Measurements from ENCODE around the gene PPP2R2D. TPM values are rescaled to one million over a fixed set of nuclear protein-coding genes. Genes with fewer than 3 reads are reported as not detected.

PPP2R2D gene
- total and polyA plus RNA-seq, 8 donors: 15.6 to 96.7 (median 36.9) TPM

GRCh38 chr10:131857156-131858117, 43.4 kb upstream of the PPP2R2D start:
- TF ChIP-seq POLR2AphosphoS5 (IDR thresholded peaks at IDR 0.05) (no peak), POLR2A (IDR thresholded peaks at IDR 0.05) (no peak), EP300 (IDR thresholded peaks at IDR 0.05) (no peak), CTCF (IDR thresholded peaks at IDR 0.05) (no peak)
- Histone ChIP-seq H3K9me3 (no peaks in the 10 kb centered on the region), H3K4me1 (no peaks in the 10 kb centered on the region), H3K27ac (no peak overlapping the region), H3K36me3 (no peaks in the 10 kb centered on the region), H3K27me3 (peaks cover 0 to 73% (median 5%) of the 10 kb centered on the region in 3 donors), H3K4me3 (no peak overlapping the region)
- WGBS, 5 donors: 71 to 84% (median 81%) methylated on average over 26 to 33 of the region's 33 CpGs
- intact Hi-C loops (cut with DNase I; ENCODE audit: low total_unique reads): no loop called here
- no peak for DNase-seq

GRCh38 chr10:131858118-131858515, 42.7 kb upstream of the PPP2R2D start:
- DNase-seq: no peak
- intact Hi-C loops (cut with DNase I; ENCODE audit: low total_unique reads): no loop called here
- H3K4me1 ChIP-seq: no peaks in the 10 kb centered on the region
- peaks cover 0 to 73% (median 5%) of the 10 kb centered on the region in 3 donors for H3K27me3 ChIP-seq
- no peaks in the 10 kb centered on the region for H3K36me3 ChIP-seq
- WGBS, 5 donors: 79 to 87% (median 81%) methylated on average over 9 to 11 of the region's 11 CpGs
- no peak overlapping the region for H3K4me3 ChIP-seq
- TF ChIP-seq EP300 (IDR thresholded peaks at IDR 0.05) (no peak), CTCF (IDR thresholded peaks at IDR 0.05) (no peak), POLR2A (IDR thresholded peaks at IDR 0.05) (no peak), POLR2AphosphoS5 (IDR thresholded peaks at IDR 0.05) (no peak)
- no peak overlapping the region for H3K27ac ChIP-seq
- no peaks in the 10 kb centered on the region for H3K9me3 ChIP-seq

DNA sequence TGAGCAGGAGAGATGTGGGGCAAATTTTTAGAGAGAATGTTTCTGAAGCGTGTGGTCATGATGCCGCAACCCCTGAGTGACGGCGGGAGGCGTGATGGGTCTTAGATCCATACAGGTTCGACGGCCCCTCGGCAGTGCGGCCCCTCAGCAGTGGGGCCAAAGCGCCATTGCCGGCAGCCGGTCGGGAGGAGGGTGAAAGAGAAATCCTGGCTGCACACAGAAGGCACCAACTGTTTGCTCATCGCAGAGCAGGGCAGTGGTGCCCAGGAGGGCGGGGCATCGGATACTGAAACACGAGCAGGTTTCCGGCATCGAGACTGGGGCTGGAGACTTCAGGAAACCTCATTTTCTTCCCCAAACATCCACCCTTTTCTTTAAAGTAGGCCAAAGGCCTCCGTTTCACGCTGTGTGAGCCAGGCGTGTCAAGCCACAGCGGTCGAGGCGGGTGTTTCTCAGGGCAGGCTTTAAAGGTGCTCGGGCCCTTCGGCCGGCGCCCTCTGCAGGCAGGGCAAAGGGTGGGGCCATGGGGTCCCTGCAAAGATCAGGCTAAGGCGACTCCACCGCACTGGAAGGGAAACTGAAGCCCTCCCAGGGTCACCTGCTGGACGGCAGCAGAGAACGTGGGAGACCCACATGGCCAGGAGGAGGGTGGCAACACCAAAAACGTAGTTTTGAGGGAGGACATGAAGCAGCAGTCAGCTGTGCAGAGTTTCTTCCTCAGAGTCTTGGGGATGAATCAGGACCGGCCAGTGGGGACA, 42.0 kb upstream of the PPP2R2D start:
- H3K9me3 ChIP-seq: no peaks in the 10 kb centered on the region
- DNase-seq: no peak
- WGBS, 5 donors: 79 to 88% (median 84%) methylated on average over 28 to 35 of the region's 35 CpGs
- H3K27me3 ChIP-seq: peaks cover 0 to 73% (median 5%) of the 10 kb centered on the region in 3 donors
- intact Hi-C loops (cut with DNase I; ENCODE audit: low total_unique reads): no loop called here
- H3K27ac ChIP-seq: no peak overlapping the region
- no peak overlapping the region for H3K4me3 ChIP-seq
- H3K36me3 ChIP-seq: no peaks in the 10 kb centered on the region
- no peaks in the 10 kb centered on the region for H3K4me1 ChIP-seq
- TF ChIP-seq POLR2AphosphoS5 (IDR thresholded peaks at IDR 0.05): no peak
- no peak for TF ChIP-seq EP300 (IDR thresholded peaks at IDR 0.05)
- TF ChIP-seq CTCF (IDR thresholded peaks at IDR 0.05): no peak
- no peak for TF ChIP-seq POLR2A (IDR thresholded peaks at IDR 0.05)

GRCh38 chr10:131859341-131860020, 41.3 kb upstream of the PPP2R2D start:
- peaks cover 0 to 70% (median 5%) of the 10 kb centered on the region in 3 donors for H3K27me3 ChIP-seq
- H3K27ac ChIP-seq: no peak overlapping the region
- no peak overlapping the region for H3K4me3 ChIP-seq
- no peaks in the 10 kb centered on the region for H3K9me3 ChIP-seq
- H3K36me3 ChIP-seq: no peaks in the 10 kb centered on the region
- H3K4me1 ChIP-seq: no peaks in the 10 kb centered on the region
- 69 to 74% (median 72%) methylated on average over 5 to 9 of the region's 9 CpGs for WGBS, 5 donors
- intact Hi-C loops (cut with DNase I; ENCODE audit: low total_unique reads): no loop called here
- TF ChIP-seq POLR2AphosphoS5 (IDR thresholded peaks at IDR 0.05): no peak
- no peak for TF ChIP-seq CTCF (IDR thresholded peaks at IDR 0.05)
- TF ChIP-seq EP300 (IDR thresholded peaks at IDR 0.05): no peak
- no peak for TF ChIP-seq POLR2A (IDR thresholded peaks at IDR 0.05)
- no peak for DNase-seq

Data from stomach (tissue), 9 donors.